GM23338 (cell line): Measurements from ENCODE around the gene PCBP3. TPM values are rescaled to one million over a fixed set of nuclear protein-coding genes. Genes with fewer than 3 reads are reported as not detected.

Source experiments
- ATAC-seq: fragments of 200-7000 bp; cut with Tn5 transposase; 3 replicates; pipeline ENCODE4 v1.9.1; 2020
- DNase-seq: peaks from one replicate; pipeline ENCODE4 v3.0.0-alpha.2; 2015; ENCODE audit warnings: low spot score
- H2AFZ ChIP-seq: fragments of 200-600 bp; sonication (generic); 2 replicates; pipeline ENCODE4 v1.8.0; 2016; ENCODE audit warnings: antibody characterized with exemption, mild to moderate bottlenecking, moderate library complexity
- H3F3A ChIP-seq: fragments of 200-600 bp; sonication (generic); replicated peaks from 2 replicates; pipeline ENCODE4 v1.8.0; 2017; ENCODE audit warnings: antibody characterized with exemption, mixed run types, low read depth
- H3K27ac ChIP-seq: fragments of 200-600 bp; sonication (generic); 2 replicates; pipeline ENCODE4 v1.6.1; 2016; ENCODE audit warnings: low read depth
- H3K27me3 ChIP-seq: fragments of 200-600 bp; sonication (generic); 2 replicates; pipeline ENCODE4 v1.8.0; 2016; ENCODE audit warnings: mild to moderate bottlenecking, mixed run types, moderate library complexity; ENCODE audit not compliant: insufficient read depth
- H3K36me3 ChIP-seq: fragments of 200-600 bp; sonication (generic); 2 replicates; pipeline ENCODE4 v1.8.0; 2016; ENCODE audit warnings: mild to moderate bottlenecking; ENCODE audit not compliant: insufficient read depth
- H3K4me1 ChIP-seq: fragments of 200-600 bp; sonication (generic); 2 replicates; pipeline ENCODE4 v1.8.0; 2016; ENCODE audit warnings: mild to moderate bottlenecking, moderate library complexity; ENCODE audit not compliant: insufficient read depth
- H3K4me2 ChIP-seq: fragments of 200-600 bp; sonication (generic); 2 replicates; pipeline ENCODE4 v1.7.1; 2017; ENCODE audit warnings: mixed run types
- H3K4me3 ChIP-seq: fragments of 200-600 bp; sonication (generic); 2 replicates; pipeline ENCODE4 v1.6.1; 2016; ENCODE audit warnings: mixed run types
- H3K79me2 ChIP-seq: fragments of 200-600 bp; sonication (generic); replicated peaks from 2 replicates; pipeline ENCODE4 v1.8.0; 2017; ENCODE audit warnings: mild to moderate bottlenecking; ENCODE audit not compliant: insufficient read depth
- H3K9me2 ChIP-seq: fragments of 200-600 bp; sonication (generic); 2 replicates; pipeline ENCODE4 v1.8.0; 2017; ENCODE audit not compliant: insufficient read depth
- H4K20me1 ChIP-seq: fragments of 200-600 bp; sonication (generic); replicated peaks from 2 replicates; pipeline ENCODE4 v1.8.0; 2017; ENCODE audit warnings: mild to moderate bottlenecking; ENCODE audit not compliant: insufficient read depth
- H3K27ac Mint-ChIP-seq: 2 replicates; pipeline ENCODE4 v1.8.0; 2020; ENCODE audit warnings: inconsistent platforms, mild to moderate bottlenecking, moderate library complexity, mixed read lengths
- H3K27me3 Mint-ChIP-seq: 3 replicates; pipeline ENCODE4 v1.8.0; 2022; ENCODE audit warnings: low read depth, mild to moderate bottlenecking, moderate library complexity, mixed read lengths, inconsistent platforms; ENCODE audit not compliant: insufficient read depth, poor library complexity
- H3K36me3 Mint-ChIP-seq: 3 replicates; pipeline ENCODE4 v1.8.0; 2021; ENCODE audit warnings: low read depth, mild to moderate bottlenecking, inconsistent platforms, moderate library complexity, mixed read lengths
- H3K4me1 Mint-ChIP-seq: 3 replicates; pipeline ENCODE4 v1.8.0; 2020; ENCODE audit warnings: mild to moderate bottlenecking, inconsistent platforms, mixed read lengths
- H3K4me3 Mint-ChIP-seq: 3 replicates; pipeline ENCODE4 v1.8.0; 2021; ENCODE audit warnings: moderate library complexity, mild to moderate bottlenecking, inconsistent platforms, mixed read lengths
- H3K9me3 Mint-ChIP-seq: 3 replicates; pipeline ENCODE4 v1.8.0; 2020; ENCODE audit warnings: moderate library complexity, mild to moderate bottlenecking, inconsistent platforms, mixed read lengths
- ETS1 ChIP-seq: IDR thresholded peaks from 2 replicates; pipeline ENCODE4 v1.6.1; 2016; ENCODE audit warnings: antibody characterized with exemption
- EZH2 ChIP-seq: fragments of 200-600 bp; sonication (generic); IDR thresholded peaks from one replicate; pipeline ENCODE4 v1.8.0; 2017; ENCODE audit warnings: antibody characterized with exemption, mild to moderate bottlenecking, low read depth; ENCODE audit not compliant: unreplicated experiment
- EZH2phosphoT487 ChIP-seq: fragments of 200-600 bp; sonication (generic); IDR thresholded peaks from one replicate; pipeline ENCODE4 v1.8.1; 2018; ENCODE audit warnings: antibody characterized with exemption; ENCODE audit not compliant: unreplicated experiment
- JUNB ChIP-seq: IDR thresholded peaks from one replicate; pipeline ENCODE4 v1.6.1; 2016; ENCODE audit warnings: antibody characterized with exemption; ENCODE audit not compliant: unreplicated experiment
- NANOG ChIP-seq: IDR thresholded peaks from 2 replicates; pipeline ENCODE4 v1.6.1; 2016; ENCODE audit warnings: antibody characterized with exemption, borderline replicate concordance
- POLR2AphosphoS5 ChIP-seq: IDR thresholded peaks from 2 replicates; pipeline ENCODE4 v1.6.1; 2016; ENCODE audit warnings: antibody characterized with exemption, low read depth
- ZNF114 ChIP-seq: fragments of 250-450 bp; sonication (Bioruptor Pico); IDR thresholded peaks from 2 replicates; pipeline ENCODE4 v1.5.0; 2020; ENCODE audit warnings: mild to moderate bottlenecking, moderate library complexity
- ZNF331 ChIP-seq: fragments of 250-450 bp; sonication (Bioruptor Pico); IDR thresholded peaks from 2 replicates; pipeline ENCODE4 v1.5.0; 2020; ENCODE audit warnings: low read depth, mild to moderate bottlenecking, moderate library complexity
- polyA plus RNA-seq: library from polyadenylated mRNA; unstranded; fragments of >200 nt; fragmentation: Nextera tagmentation; extraction: Ambion mirVana; gene quantifications from 2 replicates; pipeline ENCODE4 v1.2.1, GENCODE V29; 2016
- total RNA-seq: library from RNA; depleted of rRNA; stranded (reverse); fragments of >200 nt; shearing (Covaris generic); gene quantifications from 2 replicates; pipeline ENCODE4 v1.2.3, GENCODE V29; 2014
- TF ChIP-seq, protein P1 (sequence below), 2 experiments: fragments of 200-600 bp in 1 of 2; sonication (generic) in 1 of 2; conservative IDR thresholded peaks; 2 replicates each; pipeline versions ENCODE4 v1.5.1 to v1.6.1; 2016 to 2017; ENCODE audit warnings: antibody characterized with exemption in 2 of 2, low read depth in 2 of 2, mild to moderate bottlenecking in 2 of 2, moderate library complexity in 1 of 2
- TF ChIP-seq, protein P2 (sequence below): fragments of 250-450 bp; sonication (Bioruptor Pico); IDR thresholded peaks from 2 replicates; pipeline ENCODE4 v1.5.0; 2020; ENCODE audit warnings: mild to moderate bottlenecking, moderate library complexity
- TF ChIP-seq, protein P3 (sequence below): IDR thresholded peaks from one replicate; pipeline ENCODE4 v1.6.1; 2018; ENCODE audit warnings: antibody characterized with exemption; ENCODE audit not compliant: unreplicated experiment

PCBP3 gene
- total and polyA plus RNA-seq, 2 experiments from 2014 or later, result 7.1 to 9.1 TPM

- TF ChIP-seq, protein P1, sequence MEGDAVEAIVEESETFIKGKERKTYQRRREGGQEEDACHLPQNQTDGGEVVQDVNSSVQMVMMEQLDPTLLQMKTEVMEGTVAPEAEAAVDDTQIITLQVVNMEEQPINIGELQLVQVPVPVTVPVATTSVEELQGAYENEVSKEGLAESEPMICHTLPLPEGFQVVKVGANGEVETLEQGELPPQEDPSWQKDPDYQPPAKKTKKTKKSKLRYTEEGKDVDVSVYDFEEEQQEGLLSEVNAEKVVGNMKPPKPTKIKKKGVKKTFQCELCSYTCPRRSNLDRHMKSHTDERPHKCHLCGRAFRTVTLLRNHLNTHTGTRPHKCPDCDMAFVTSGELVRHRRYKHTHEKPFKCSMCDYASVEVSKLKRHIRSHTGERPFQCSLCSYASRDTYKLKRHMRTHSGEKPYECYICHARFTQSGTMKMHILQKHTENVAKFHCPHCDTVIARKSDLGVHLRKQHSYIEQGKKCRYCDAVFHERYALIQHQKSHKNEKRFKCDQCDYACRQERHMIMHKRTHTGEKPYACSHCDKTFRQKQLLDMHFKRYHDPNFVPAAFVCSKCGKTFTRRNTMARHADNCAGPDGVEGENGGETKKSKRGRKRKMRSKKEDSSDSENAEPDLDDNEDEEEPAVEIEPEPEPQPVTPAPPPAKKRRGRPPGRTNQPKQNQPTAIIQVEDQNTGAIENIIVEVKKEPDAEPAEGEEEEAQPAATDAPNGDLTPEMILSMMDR (conservative IDR thresholded peaks at IDR 0.05; ENCODE audit: low read depth in 2 of 2), result no peak
- TF ChIP-seq JUNB (no peak), NANOG (no peak), EZH2 (no peak), ZNF114 (no peak), ZNF331 (no peak)
- TF ChIP-seq, protein P2, sequence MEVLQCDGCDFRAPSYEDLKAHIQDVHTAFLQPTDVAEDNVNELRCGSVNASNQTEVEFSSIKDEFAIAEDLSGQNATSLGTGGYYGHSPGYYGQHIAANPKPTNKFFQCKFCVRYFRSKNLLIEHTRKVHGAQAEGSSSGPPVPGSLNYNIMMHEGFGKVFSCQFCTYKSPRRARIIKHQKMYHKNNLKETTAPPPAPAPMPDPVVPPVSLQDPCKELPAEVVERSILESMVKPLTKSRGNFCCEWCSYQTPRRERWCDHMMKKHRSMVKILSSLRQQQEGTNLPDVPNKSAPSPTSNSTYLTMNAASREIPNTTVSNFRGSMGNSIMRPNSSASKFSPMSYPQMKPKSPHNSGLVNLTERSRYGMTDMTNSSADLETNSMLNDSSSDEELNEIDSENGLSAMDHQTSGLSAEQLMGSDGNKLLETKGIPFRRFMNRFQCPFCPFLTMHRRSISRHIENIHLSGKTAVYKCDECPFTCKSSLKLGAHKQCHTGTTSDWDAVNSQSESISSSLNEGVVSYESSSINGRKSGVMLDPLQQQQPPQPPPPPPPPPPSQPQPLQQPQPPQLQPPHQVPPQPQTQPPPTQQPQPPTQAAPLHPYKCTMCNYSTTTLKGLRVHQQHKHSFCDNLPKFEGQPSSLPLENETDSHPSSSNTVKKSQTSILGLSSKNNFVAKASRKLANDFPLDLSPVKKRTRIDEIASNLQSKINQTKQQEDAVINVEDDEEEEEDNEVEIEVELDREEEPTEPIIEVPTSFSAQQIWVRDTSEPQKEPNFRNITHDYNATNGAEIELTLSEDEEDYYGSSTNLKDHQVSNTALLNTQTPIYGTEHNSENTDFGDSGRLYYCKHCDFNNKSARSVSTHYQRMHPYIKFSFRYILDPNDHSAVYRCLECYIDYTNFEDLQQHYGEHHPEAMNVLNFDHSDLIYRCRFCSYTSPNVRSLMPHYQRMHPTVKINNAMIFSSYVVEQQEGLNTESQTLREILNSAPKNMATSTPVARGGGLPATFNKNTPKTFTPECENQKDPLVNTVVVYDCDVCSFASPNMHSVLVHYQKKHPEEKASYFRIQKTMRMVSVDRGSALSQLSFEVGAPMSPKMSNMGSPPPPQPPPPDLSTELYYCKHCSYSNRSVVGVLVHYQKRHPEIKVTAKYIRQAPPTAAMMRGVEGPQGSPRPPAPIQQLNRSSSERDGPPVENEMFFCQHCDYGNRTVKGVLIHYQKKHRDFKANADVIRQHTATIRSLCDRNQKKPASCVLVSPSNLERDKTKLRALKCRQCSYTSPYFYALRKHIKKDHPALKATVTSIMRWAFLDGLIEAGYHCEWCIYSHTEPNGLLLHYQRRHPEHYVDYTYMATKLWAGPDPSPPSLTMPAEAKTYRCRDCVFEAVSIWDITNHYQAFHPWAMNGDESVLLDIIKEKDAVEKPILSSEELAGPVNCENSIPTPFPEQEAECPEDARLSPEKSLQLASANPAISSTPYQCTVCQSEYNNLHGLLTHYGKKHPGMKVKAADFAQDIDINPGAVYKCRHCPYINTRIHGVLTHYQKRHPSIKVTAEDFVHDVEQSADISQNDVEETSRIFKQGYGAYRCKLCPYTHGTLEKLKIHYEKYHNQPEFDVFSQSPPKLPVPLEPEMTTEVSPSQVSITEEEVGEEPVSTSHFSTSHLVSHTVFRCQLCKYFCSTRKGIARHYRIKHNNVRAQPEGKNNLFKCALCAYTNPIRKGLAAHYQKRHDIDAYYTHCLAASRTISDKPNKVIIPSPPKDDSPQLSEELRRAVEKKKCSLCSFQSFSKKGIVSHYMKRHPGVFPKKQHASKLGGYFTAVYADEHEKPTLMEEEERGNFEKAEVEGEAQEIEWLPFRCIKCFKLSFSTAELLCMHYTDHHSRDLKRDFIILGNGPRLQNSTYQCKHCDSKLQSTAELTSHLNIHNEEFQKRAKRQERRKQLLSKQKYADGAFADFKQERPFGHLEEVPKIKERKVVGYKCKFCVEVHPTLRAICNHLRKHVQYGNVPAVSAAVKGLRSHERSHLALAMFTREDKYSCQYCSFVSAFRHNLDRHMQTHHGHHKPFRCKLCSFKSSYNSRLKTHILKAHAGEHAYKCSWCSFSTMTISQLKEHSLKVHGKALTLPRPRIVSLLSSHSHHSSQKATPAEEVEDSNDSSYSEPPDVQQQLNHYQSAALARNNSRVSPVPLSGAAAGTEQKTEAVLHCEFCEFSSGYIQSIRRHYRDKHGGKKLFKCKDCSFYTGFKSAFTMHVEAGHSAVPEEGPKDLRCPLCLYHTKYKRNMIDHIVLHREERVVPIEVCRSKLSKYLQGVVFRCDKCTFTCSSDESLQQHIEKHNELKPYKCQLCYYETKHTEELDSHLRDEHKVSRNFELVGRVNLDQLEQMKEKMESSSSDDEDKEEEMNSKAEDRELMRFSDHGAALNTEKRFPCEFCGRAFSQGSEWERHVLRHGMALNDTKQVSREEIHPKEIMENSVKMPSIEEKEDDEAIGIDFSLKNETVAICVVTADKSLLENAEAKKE (CRISPR knock-in tag), result no peak
These were observed 233.1 kb downstream of the PCBP3 start (continued) for GRCh38 chr21:45876381-45877170.

DNA sequence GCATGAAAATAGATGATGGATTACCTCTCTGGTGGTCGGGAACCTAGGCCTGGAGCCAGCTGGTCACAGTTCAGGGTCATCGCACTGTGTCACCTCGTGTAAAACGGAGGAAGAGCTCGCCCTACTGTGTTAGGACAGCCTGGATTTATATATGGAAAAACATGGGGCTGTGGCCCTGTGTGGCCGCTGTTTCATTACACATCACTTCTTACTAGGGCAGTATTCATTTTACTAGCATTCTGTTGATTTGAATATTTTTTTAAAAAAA, 233.6 kb downstream of the PCBP3 start:
- Mint-ChIP-seq H3K36me3 (no peaks in the 10 kb centered on the region), H3K4me1 (peaks cover 2% of the 10 kb centered on the region; the same call in 1 of the 3 replicates), H3K27ac (no peak overlapping the region), H3K27me3 (peaks cover 5% of the 10 kb centered on the region), H3K4me3 (no peak overlapping the region), H3K9me3 (no peaks in the 10 kb centered on the region)
- Histone ChIP-seq H3K9me2 (no peaks in the 10 kb centered on the region), H3K4me2 (no peak overlapping the region), H3K36me3 (no peaks in the 10 kb centered on the region), H4K20me1 (no peaks in the 10 kb centered on the region), H3K79me2 (no peaks in the 10 kb centered on the region), H3K27ac (no peak overlapping the region), H3F3A (no peaks in the 10 kb centered on the region), H3K4me1 (no peaks in the 10 kb centered on the region), H3K4me3 (no peak overlapping the region), H3K27me3 (no peaks in the 10 kb centered on the region), H2AFZ (no peak overlapping the region)
- DNase-seq (no peak), ATAC-seq (no peak)
- TF ChIP-seq, protein P3, sequence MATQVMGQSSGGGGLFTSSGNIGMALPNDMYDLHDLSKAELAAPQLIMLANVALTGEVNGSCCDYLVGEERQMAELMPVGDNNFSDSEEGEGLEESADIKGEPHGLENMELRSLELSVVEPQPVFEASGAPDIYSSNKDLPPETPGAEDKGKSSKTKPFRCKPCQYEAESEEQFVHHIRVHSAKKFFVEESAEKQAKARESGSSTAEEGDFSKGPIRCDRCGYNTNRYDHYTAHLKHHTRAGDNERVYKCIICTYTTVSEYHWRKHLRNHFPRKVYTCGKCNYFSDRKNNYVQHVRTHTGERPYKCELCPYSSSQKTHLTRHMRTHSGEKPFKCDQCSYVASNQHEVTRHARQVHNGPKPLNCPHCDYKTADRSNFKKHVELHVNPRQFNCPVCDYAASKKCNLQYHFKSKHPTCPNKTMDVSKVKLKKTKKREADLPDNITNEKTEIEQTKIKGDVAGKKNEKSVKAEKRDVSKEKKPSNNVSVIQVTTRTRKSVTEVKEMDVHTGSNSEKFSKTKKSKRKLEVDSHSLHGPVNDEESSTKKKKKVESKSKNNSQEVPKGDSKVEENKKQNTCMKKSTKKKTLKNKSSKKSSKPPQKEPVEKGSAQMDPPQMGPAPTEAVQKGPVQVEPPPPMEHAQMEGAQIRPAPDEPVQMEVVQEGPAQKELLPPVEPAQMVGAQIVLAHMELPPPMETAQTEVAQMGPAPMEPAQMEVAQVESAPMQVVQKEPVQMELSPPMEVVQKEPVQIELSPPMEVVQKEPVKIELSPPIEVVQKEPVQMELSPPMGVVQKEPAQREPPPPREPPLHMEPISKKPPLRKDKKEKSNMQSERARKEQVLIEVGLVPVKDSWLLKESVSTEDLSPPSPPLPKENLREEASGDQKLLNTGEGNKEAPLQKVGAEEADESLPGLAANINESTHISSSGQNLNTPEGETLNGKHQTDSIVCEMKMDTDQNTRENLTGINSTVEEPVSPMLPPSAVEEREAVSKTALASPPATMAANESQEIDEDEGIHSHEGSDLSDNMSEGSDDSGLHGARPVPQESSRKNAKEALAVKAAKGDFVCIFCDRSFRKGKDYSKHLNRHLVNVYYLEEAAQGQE, result no peak
- TF ChIP-seq JUNB (no peak), ETS1 (no peak), EZH2phosphoT487 (no peak), POLR2AphosphoS5 (no peak), ZNF331 (no peak), NANOG (no peak)
